CD4-positive, CD25-positive, alpha-beta regulatory T cell (primary cell): ENCODE measurements around the gene DCAF8. TPM values are rescaled to one million over a fixed set of nuclear protein-coding genes. Genes with fewer than 3 reads are reported as not detected.
A peak's percentile ranks its signal among the peaks of the same experiment; 100 is the strongest.

Experiments used
- ATAC-seq, 2 donors: fragments of 150-1000 bp; cut with Tn5 transposase; one replicate each; pipeline ENCODE4 v1.10.0; 2021; ENCODE audit warnings: low read depth in 2 of 2, moderate number of reproducible peaks in 2 of 2, moderate library complexity in 1 of 2
- DNase-seq, 3 donors: peaks; one replicate each; pipeline versions ENCODE4 v3.0.0 to v3.0.0-alpha.2; 2012 to 2022; ENCODE audit warnings: mixed read lengths in 1 of 3
- H3K27ac ChIP-seq: one replicate; pipeline ENCODE4 v1.7.0; 2013; ENCODE audit warnings: mild to moderate bottlenecking, low read length; ENCODE audit not compliant: insufficient read depth, poor library complexity, severe bottlenecking
- H3K27me3 ChIP-seq: one replicate; pipeline ENCODE4 v1.7.0; 2013; ENCODE audit warnings: low read length; ENCODE audit not compliant: control insufficient read depth, insufficient read depth
- H3K36me3 ChIP-seq: one replicate; pipeline ENCODE4 v1.7.0; 2013; ENCODE audit warnings: mild to moderate bottlenecking, low read length, moderate library complexity; ENCODE audit not compliant: control insufficient read depth, insufficient read depth
- H3K4me1 ChIP-seq: 2 replicates; pipeline ENCODE4 v1.7.0; 2013; ENCODE audit warnings: mild to moderate bottlenecking, low read length; ENCODE audit not compliant: insufficient read depth, control insufficient read depth, poor library complexity, severe bottlenecking
- H3K4me3 ChIP-seq: one replicate; pipeline ENCODE4 v1.7.0; 2013; ENCODE audit warnings: low read depth, mild to moderate bottlenecking, low read length, moderate library complexity
- H3K9me3 ChIP-seq, 2 experiments: 1 replicate in 1 of 2; 2 replicates in 1 of 2; pipeline ENCODE4 v1.7.0; 2013; ENCODE audit warnings: low read length in 2 of 2, mild to moderate bottlenecking in 1 of 2, moderate library complexity in 1 of 2; ENCODE audit not compliant: control insufficient read depth in 2 of 2
- H3K27ac Mint-ChIP-seq, 3 donors: one replicate each; pipeline ENCODE4 v1.8.0; 2020 to 2022; ENCODE audit warnings: mild to moderate bottlenecking in 3 of 3, mixed read lengths in 3 of 3, moderate library complexity in 2 of 3
- H3K27me3 Mint-ChIP-seq: one replicate; pipeline ENCODE4 v1.8.0; 2022; ENCODE audit warnings: mild to moderate bottlenecking, mixed read lengths
- H3K36me3 Mint-ChIP-seq: one replicate; pipeline ENCODE4 v1.8.0; 2020; ENCODE audit warnings: mixed read lengths
- H3K4me1 Mint-ChIP-seq, 4 donors: one replicate each; pipeline ENCODE4 v1.8.0; 2020 to 2022; ENCODE audit warnings: mixed read lengths in 4 of 4, mild to moderate bottlenecking in 1 of 4
- H3K4me3 Mint-ChIP-seq, 4 donors: one replicate each; pipeline ENCODE4 v1.8.0; 2020 to 2022; ENCODE audit warnings: mild to moderate bottlenecking in 4 of 4, mixed read lengths in 4 of 4, moderate library complexity in 3 of 4
- H3K9me3 Mint-ChIP-seq, 7 donors: one replicate each; pipeline ENCODE4 v1.8.0; 2020 to 2022; ENCODE audit warnings: mixed read lengths in 7 of 7, mild to moderate bottlenecking in 3 of 7, moderate library complexity in 2 of 7
- polyA plus RNA-seq, 4 donors: library from polyadenylated mRNA; unstranded; fragments of 300-500 nt; fragmentation: Illumina TruSeq; gene quantifications; one replicate each; pipeline ENCODE4 v1.2.3, GENCODE V29; 2021
- total RNA-seq: library from RNA; stranded (reverse); gene quantifications from one replicate; pipeline ENCODE4 v1.2.3, GENCODE V29; 2022

Gene DCAF8
- total and polyA plus RNA-seq, 5 donors from 2014 or later = 50.3 to 182 (median 56.2) TPM

DNA sequence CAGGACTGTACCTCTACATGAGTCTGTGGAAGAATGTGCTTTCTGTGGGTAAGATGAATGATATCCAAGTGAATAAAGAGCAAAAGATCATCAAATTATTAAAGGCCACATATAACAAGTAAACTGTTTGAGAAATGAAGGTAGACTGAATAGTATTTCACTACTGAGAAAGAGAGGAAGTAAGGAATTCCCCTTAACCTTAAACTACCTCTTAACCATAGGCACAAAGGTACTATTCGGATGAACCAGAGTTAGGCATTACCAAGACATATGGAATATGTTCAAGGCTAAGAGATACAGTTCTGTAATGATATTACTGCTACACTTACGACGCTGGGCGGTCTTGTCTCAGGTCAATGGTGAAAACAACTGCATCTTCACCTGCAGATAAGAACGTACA is 25.5 kb downstream of the DCAF8 start:
- Mint-ChIP-seq H3K27ac (peak overlapping the region in 2 of 3 donors; percentile 12 to 75), H3K9me3 (no peaks in the 10 kb centered on the region), H3K4me3 (no peak overlapping the region), H3K27me3 (no peaks in the 10 kb centered on the region), H3K4me1 (peaks cover 18 to 30% (median 22%) of the 10 kb centered on the region in 4 donors), H3K36me3 (peaks cover 52% of the 10 kb centered on the region)
- Histone ChIP-seq H3K27me3 (no peaks in the 10 kb centered on the region), H3K27ac (no peak overlapping the region), H3K36me3 (peaks cover 90% of the 10 kb centered on the region), H3K9me3 (no peaks in the 10 kb centered on the region), H3K4me3 (no peak overlapping the region), H3K4me1 (peaks cover 8% of the 10 kb centered on the region)
- ATAC-seq (no peak), DNase-seq (no peak)

- H3K9me3 ChIP-seq = no peaks in the 10 kb centered on the region
- H3K27me3 Mint-ChIP-seq = no peaks in the 10 kb centered on the region
- H3K4me1 Mint-ChIP-seq = peaks cover 16 to 23% (median 20%) of the 10 kb centered on the region in 4 donors
- H3K27ac Mint-ChIP-seq = peak overlapping the region in 2 of 3 donors; percentile 25 to 80
- no peaks in the 10 kb centered on the region for H3K9me3 Mint-ChIP-seq
- H3K27ac ChIP-seq = peak overlapping the region; percentile 47
- no peak for ATAC-seq
- H3K36me3 ChIP-seq = peaks cover 90% of the 10 kb centered on the region
- H3K27me3 ChIP-seq = no peaks in the 10 kb centered on the region
- DNase-seq = peak in 1 of 3 donors; percentile 5
- no peak overlapping the region for H3K4me3 ChIP-seq
- H3K4me1 ChIP-seq = peaks cover 8% of the 10 kb centered on the region
- no peak overlapping the region for H3K4me3 Mint-ChIP-seq
- H3K36me3 Mint-ChIP-seq = peaks cover 55% of the 10 kb centered on the region
These were observed 29.4 kb downstream of the DCAF8 start for GRCh38 chr1:160232911-160233310.

DNA sequence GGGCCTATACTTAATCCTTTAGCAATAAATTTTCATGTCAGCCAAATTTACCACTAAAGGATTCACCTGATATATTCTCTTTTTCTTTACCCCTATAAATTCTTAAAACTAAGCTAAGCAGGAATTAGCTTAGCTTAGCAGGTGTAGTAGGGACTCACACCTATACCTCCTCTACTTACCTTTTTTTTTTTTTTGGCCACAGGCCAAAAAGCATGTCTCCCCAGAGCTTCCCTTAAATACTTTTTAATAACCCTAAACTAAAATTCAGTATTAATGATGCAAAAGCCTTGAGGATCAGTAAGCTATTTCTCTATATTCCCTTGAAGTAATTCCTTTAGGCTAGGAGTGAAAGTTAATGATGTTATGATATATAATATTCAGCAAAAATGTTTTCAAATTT is 33.9 kb downstream of the DCAF8 start:
- no peak overlapping the region for H3K27ac ChIP-seq
- H3K4me3 ChIP-seq = no peak overlapping the region
- peaks cover 58% of the 10 kb centered on the region for H3K36me3 Mint-ChIP-seq
- peaks cover 94% of the 10 kb centered on the region for H3K36me3 ChIP-seq
- H3K4me1 Mint-ChIP-seq = peaks cover under 1 to 7% (median 4%) of the 10 kb centered on the region in 4 donors
- H3K27me3 ChIP-seq = no peaks in the 10 kb centered on the region
- H3K4me3 Mint-ChIP-seq = no peak overlapping the region
- no peaks in the 10 kb centered on the region for H3K27me3 Mint-ChIP-seq
- H3K9me3 ChIP-seq = no peaks in the 10 kb centered on the region
- H3K9me3 Mint-ChIP-seq = no peaks in the 10 kb centered on the region
- DNase-seq = no peak
- peaks cover 4% of the 10 kb centered on the region for H3K4me1 ChIP-seq
- ATAC-seq = no peak
- no peak overlapping the region for H3K27ac Mint-ChIP-seq

DNA sequence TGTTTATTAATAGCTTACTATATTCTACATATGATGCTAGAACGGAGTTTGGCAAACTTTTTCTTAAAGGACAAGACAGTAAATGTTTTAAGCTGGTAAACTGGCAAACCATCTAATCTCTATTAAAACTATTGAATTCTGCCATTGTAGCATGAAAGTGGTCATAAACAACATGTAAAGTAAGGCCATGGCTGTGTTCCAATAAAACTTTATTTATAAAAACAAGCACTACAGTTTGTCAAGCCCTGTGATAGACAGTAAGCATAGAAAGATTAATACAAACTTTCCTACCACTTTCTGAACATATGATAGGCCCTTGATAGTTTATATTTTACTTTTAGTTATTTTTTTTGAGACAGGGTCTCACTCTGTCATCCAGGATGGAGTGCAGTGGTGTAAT is 34.8 kb downstream of the DCAF8 start:
- peaks cover 63% of the 10 kb centered on the region for H3K36me3 Mint-ChIP-seq
- Histone ChIP-seq H3K27ac (no peak overlapping the region), H3K4me3 (no peak overlapping the region), H3K9me3 (no peaks in the 10 kb centered on the region), H3K4me1 (no peaks in the 10 kb centered on the region), H3K36me3 (peaks cover 94% of the 10 kb centered on the region), H3K27me3 (no peaks in the 10 kb centered on the region)
- no peaks in the 10 kb centered on the region for H3K27me3 Mint-ChIP-seq
- no peak for ATAC-seq
- no peak overlapping the region for H3K27ac Mint-ChIP-seq
- H3K9me3 Mint-ChIP-seq = no peaks in the 10 kb centered on the region
- H3K4me1 Mint-ChIP-seq = peaks cover 0 to 3% (median 1%) of the 10 kb centered on the region in 4 donors
- H3K4me3 Mint-ChIP-seq = no peak overlapping the region
- no peak for DNase-seq

- peaks cover 96% of the 10 kb centered on the region for H3K36me3 ChIP-seq
- peaks cover 0 to 6% (median 1%) of the 10 kb centered on the region in 4 donors for H3K4me1 Mint-ChIP-seq
- no peaks in the 10 kb centered on the region for H3K9me3 Mint-ChIP-seq
- no peak for DNase-seq
- H3K27me3 Mint-ChIP-seq = no peaks in the 10 kb centered on the region
- no peak overlapping the region for H3K4me3 ChIP-seq
- ATAC-seq = no peak
- no peaks in the 10 kb centered on the region for H3K27me3 ChIP-seq
- H3K27ac ChIP-seq = no peak overlapping the region
- no peaks in the 10 kb centered on the region for H3K4me1 ChIP-seq
- peaks cover 68% of the 10 kb centered on the region for H3K36me3 Mint-ChIP-seq
- no peak overlapping the region for H3K4me3 Mint-ChIP-seq
- H3K27ac Mint-ChIP-seq = no peak overlapping the region
- no peaks in the 10 kb centered on the region for H3K9me3 ChIP-seq
These were observed 35.3 kb downstream of the DCAF8 start for GRCh38 chr1:160227034-160227433.

DNA sequence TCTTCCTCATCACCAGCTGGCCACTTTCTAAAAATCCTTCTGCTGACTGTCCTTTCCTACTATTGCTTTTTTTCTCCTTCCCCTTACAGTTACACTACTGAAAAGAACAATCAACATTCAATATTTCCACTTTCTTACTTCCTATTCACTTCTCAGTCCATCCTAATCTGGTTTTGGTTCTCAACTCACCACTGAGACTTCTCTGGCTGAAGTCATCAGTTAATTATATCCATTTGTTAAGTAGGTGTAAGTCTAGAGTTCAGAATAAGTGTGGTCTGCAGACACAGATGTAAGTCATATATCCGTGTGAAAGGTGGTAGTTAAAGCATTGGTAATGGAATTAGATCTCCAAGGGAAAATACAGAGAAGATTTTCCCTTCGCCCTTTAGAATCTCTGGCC is 35.7 kb downstream of the DCAF8 start:
- Histone ChIP-seq H3K4me1 (no peaks in the 10 kb centered on the region), H3K27ac (no peak overlapping the region), H3K4me3 (no peak overlapping the region), H3K9me3 (no peaks in the 10 kb centered on the region), H3K27me3 (no peaks in the 10 kb centered on the region), H3K36me3 (peaks cover 96% of the 10 kb centered on the region)
- H3K4me1 Mint-ChIP-seq = peaks cover 0 to 10% (median 1%) of the 10 kb centered on the region in 4 donors
- peaks cover 71% of the 10 kb centered on the region for H3K36me3 Mint-ChIP-seq
- no peak overlapping the region for H3K27ac Mint-ChIP-seq
- ATAC-seq (no peak), DNase-seq (no peak)
- H3K27me3 Mint-ChIP-seq = no peaks in the 10 kb centered on the region
- H3K4me3 Mint-ChIP-seq = no peak overlapping the region
- no peaks in the 10 kb centered on the region for H3K9me3 Mint-ChIP-seq

DNA sequence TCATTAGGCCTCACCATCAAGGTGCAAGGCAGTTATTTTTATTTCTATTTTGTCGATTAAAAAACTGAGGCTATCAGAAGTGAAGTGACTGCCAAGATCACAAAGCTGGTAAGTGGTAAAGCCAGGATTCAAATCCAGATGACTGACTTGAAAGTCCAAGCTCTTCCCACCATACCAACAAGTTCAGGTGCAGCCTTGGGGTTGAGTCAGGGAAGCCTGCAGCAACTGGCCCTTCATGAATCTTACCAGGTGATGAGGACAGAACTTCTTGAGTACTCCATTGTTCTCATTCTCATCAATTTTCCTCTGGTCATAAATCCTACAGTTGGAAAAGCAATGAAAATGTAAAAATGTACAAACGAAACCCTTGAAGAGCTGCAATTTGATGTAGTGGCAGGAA is 37.0 kb downstream of the DCAF8 start:
- Mint-ChIP-seq H3K36me3 (peaks cover 68% of the 10 kb centered on the region), H3K9me3 (no peaks in the 10 kb centered on the region)

DNA sequence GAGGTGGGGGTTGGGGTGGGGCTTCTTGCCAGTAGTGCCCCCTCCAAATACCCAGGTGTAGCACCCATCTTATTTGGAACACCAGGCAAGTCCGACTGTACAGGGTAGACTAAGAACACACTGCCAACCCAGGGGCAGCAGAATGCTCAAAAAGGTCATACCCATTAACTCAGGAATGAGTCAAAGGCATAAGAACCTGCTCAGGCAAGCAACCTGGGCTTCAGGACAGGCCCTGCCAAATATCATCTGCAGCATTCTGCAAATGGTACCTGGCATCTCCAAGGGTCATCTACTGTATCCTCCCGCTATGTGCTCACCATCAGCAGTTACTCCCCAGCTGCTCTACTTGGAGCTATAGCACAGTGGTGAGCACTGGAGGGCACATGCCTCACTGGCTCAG is 37.7 kb downstream of the DCAF8 start:
- Mint-ChIP-seq H3K4me1 (peaks cover 0 to 10% (median 1%) of the 10 kb centered on the region in 4 donors), H3K4me3 (no peak overlapping the region), H3K9me3 (no peaks in the 10 kb centered on the region), H3K27ac (peak overlapping the region in 1 of 3 donors; percentile 27), H3K27me3 (no peaks in the 10 kb centered on the region), H3K36me3 (peaks cover 68% of the 10 kb centered on the region)
- no peaks in the 10 kb centered on the region for H3K9me3 ChIP-seq
- no peaks in the 10 kb centered on the region for H3K27me3 ChIP-seq
- H3K4me3 ChIP-seq = no peak overlapping the region
- ATAC-seq (no peak), DNase-seq (no peak)
- no peak overlapping the region for H3K27ac ChIP-seq
- peaks cover 95% of the 10 kb centered on the region for H3K36me3 ChIP-seq
- no peaks in the 10 kb centered on the region for H3K4me1 ChIP-seq

More for the DNA sequence above, 37.0 kb downstream of the DCAF8 start:
- Histone ChIP-seq H3K27me3 (no peaks in the 10 kb centered on the region), H3K36me3 (peaks cover 95% of the 10 kb centered on the region), H3K4me3 (no peak overlapping the region), H3K9me3 (no peaks in the 10 kb centered on the region), H3K4me1 (no peaks in the 10 kb centered on the region), H3K27ac (no peak overlapping the region)
- DNase-seq = no peak
- no peak overlapping the region for H3K27ac Mint-ChIP-seq
- no peak for ATAC-seq
- H3K4me1 Mint-ChIP-seq = peaks cover 0 to 10% (median 1%) of the 10 kb centered on the region in 4 donors
- no peaks in the 10 kb centered on the region for H3K27me3 Mint-ChIP-seq
- H3K4me3 Mint-ChIP-seq = no peak overlapping the region
